GM18907 (cell line): ENCODE results near the gene FBXO10.
"Not testable (repeated sequence)": the region's sequence is repeated elsewhere in the genome, so short reads cannot be mapped to it uniquely, and the experiment has no call there.

Experiments used
- ATAC-seq: cut with Tn5 transposase; IDR thresholded peaks from one replicate; pipeline ENCODE4 v1.9.1; 2021; ENCODE audit warnings: mild to moderate bottlenecking, moderate library complexity; ENCODE audit not compliant: unreplicated experiment

FBXO10 gene

DNA sequence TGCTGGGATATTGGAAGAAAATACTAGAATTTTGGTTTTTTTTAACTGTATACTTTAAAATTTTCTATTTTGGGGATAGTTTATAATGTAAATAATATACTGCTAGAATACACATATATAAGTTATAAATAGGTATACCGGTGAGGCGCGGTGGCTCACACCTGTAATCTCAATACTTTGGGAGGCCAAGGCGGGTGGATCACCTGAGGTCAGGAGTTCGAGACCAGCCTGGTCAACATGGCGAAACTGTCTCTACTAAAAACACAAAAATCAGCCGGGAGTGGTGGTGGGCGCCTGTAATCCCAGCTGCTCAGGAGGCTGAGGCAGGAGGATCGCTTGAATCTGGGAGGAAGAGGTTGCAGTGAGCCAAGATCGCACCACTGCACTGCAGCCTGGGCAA, 61.8 kb downstream of the FBXO10 start:
- not testable (repeated sequence) for ATAC-seq

DNA sequence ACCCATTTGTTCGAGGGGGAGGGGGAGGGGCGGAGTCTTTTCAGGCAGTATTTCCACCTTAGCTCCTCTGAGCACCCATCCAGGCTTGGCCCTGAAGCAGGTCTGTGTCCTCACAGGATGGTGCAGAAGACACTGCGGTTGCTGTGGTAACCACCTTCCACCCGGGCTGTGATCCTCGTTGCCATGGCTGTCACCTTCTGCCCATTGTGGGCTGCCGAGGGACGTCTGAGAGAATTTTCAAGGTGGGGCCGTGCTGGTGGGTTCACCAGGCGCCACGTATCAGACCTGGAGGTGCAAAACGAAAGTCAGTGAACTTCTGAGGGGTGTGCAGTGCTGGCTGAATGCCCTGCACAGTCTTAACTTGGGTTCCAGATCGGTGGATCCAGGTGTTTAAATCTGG, 63.7 kb downstream of the FBXO10 start:
- no peak for ATAC-seq

DNA sequence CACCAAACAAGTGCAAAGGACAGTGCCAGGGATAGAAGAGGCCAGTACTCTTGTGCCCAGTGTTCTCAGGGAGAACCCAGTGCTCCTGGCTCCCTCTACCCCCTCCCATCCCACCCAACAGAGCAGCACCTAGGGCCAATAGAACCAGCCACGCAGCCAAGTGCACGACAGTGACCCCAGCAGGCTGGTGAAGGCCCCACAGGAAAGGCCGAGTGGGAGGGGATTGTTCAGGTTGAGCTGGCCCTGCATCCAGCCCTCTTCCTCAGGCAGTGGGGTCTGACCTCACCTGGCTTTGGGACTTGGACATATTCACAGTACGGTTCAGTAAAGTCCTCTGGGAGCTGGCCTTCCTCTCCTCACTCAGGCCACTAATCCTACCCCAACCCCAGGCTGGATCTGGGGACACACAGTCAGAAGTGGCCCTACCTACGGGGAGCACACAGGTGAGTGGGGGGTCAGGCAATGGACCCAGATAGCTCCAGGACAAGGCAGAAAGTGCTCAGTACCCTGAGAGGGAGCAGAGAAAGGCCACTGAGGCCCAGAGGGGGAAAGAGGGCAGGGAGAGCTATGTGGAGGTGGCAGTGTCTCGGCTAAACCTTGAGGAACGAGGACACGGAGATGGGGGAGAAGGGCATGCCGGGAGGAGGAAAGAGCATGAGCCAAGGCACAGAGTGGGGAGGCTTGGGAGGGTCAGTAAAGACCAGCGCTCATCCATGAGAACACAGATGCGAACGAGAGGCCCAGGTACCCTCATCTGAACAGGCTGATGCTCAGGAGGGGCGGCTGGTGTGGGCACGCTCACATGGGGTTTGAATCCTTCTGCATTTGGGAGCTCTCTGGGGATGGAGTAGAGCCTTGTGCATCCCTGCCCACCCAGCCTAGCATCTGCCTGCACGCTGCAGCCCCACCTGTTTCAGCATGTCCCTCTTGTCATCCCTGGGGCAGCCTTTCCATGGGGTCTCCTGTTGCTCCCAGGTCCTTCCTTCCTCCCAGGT, 64.9 kb downstream of the FBXO10 start:
- ATAC-seq = no peak

DNA sequence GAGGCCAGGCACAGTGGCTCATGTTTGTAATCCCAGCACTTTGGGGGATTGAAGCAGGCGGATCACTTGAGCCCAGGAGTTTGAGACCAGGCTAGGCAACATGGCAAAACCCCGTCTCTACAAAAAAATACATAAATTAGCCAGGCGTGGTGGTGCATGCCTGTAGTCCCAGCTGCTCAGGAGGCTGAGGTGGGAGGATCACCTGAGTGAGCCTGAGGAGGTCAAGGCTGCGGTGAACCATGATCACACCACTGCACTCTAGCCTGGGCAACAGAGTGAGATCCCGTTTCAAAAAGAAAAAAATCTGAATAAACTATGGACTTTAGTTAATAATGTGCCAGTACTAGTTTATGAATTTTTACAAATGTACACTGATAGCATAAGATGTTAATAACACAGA, 66.1 kb downstream of the FBXO10 start:
- not testable (repeated sequence) for ATAC-seq

DNA sequence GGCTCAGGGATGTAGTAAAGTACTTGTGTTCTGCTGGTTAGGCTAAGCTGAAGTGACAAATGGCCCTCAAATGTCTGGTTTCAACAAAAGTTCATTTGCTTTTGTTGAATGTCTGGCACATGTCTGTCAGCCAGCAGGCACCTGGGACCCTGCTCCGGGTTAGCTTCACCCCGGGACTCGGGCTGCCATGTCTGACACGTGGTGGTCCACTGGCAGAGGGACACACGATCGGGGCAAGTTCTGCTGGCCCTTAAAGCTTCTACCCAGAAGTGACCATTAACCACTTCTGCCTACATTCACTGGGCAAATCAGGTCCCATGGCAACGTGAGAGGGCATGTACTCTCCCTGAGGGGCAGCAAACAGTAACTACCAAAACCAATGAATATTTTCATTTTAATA, 66.6 kb downstream of the FBXO10 start:
- no peak for ATAC-seq

DNA sequence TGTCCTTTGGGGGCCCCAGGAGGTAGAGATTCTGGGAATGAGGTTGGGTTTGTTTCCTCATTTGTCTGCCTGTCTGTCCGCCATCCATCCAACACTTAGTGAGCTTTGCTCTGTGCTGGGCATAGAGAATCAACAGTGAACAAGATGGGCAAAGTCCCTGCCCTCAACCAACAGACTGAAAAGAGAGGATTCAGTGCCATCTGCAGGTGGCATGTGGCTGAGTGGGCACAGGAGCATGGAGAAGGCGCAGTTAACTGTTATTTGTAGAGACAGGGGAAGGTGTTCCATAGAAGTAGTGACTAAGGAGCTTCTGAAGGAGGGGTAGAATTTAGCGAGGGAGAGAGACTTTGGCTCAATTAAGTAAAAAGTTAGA, 67.4 kb downstream of the FBXO10 start:
- ATAC-seq = no peak

DNA sequence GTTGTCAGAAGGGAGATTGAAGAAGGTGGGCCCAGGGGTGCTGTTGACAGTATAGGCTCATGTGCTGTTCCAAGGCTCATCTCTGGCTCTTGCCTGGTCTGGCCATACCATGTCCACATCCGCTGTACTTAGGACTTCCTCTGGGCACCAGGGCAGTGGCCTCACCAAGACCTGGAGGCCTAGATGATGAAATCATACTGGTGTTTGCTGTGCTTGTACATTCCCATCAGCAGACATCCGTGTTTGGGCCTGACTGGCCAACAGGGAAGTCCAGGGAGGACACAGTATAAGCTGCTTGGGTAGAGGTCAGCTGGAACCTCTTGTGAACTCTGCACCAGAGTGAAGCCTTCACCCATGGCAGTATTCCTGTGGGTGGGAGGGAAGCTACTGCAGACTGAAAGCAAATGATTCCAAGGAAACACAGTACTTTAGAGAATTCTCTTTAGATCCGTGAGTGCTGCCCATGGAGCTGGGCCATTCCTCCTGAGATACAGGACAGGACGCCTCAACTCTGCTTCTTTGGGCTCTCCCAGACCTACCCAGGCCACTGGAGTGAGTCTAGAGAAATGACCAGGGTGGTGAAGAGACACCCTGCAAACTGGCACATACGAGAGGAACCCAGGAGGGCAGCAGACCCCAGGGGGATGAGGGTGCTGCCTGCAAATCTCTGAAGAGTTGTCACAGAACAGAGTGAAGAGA, 67.9 kb downstream of the FBXO10 start:
- no peak for ATAC-seq

DNA sequence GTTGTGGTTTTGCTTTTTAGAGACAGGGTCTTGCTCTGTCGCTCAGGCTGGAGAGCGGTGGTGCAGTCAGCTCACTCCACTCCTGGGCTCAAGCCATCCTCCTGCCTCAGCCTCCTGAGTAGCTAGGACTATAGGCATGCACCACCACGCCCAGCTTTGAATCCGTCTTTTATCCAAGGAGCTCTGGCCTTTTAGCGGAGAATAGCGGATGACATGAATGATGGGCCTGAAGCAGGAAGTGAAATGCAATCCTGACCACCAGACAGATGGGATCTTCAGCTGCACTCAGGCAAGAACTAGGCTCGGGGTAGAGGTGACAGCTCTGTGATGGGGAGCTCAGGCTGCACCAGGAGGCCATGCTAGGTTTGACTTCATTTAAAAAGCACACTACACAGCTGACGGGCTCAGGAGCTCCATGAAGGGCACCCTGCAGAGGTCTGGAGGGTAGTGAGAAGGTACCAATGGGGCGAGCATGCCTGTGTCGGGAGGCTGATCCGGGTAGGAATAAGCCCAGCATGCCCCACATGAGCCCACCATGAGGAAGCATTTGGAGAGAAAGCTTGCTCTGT, 68.5 kb downstream of the FBXO10 start:
- no peak for ATAC-seq

DNA sequence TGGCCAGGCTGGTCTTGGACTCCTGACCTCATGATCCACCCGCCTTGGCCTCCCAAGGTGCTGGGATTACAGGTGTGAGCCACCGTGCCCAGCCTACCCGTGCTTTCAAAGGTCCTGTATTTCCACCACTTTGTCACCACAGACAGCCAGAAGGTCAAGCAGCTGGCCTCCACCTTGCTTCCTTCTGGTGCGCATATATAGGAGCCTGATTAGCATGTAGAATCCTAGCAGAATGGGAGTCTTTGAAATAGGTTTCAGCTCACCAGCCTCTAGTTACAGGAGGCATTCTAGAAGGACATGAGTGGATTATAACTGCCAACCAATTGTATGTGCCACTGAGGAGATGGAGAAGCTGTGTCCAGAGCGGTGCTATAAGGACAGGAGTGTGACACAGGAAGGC, 71.6 kb downstream of the FBXO10 start:
- ATAC-seq = no peak

DNA sequence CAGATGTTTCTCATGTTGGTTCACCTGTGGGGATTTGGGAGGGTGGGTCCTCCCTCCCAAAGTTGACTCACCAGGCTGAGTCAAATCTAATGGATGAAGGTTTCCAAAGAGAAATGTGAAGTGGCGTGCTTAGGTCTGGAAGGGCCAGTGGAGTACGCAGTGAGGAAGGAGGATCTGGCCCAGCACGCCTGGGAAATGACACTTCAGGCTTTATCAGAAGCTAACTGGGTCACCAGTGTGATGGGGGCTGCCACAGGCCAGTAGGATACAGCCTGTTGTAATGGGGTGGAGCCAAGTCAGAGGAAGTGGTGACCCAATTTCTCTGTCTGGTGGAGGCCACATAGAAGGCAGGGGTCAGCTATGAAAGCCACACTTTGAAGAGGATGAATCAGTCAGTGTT, 72.4 kb downstream of the FBXO10 start:
- ATAC-seq = no peak

DNA sequence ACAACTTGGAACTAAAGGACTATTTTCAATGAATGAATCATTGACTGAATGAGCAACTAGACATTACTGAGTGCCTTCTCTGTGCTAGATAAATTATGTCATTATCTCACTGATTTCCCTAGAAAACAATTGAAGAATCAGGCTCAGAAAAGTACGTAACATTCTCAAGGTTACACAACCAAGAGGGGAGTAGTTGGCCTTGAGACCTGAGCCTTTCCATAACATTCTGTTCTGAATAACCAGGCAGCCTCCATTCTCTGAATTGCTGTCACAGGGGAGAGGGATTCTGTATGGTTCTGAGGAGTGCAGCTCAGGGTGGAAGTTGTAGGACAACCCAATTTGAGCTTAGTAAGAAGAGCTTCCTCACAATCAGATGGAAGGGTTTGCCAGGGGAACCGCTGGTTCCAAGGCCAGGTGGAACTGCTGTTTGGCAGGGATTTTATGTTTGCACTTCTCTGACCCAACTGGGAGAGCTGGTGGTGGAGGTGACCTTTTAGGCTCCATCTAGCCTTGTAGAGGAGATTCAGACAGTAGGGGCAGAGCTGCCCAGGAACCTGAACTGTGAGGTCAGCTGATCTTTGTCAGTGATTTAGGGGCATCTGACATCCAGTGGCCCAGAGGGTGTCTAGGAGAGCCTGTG, 74.1 kb downstream of the FBXO10 start:
- no peak for ATAC-seq

DNA sequence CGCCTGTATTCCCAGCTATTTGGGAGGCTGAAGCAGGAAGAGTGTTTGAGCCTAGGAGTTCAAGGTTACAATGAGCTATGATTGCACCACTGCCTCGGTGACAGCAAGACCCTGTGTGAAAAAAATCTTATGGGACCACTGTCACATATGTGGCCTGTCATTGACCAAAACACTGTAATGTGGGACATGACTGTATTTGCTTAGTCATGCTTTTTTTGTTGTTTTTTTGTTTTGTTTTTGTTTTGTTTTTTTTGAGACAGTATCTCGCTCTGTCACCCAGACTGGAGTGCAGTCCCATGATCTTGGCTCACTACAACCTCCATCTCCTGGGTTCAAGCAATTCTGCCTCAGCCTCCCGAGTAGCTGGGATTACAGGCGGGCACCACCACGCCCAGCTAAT, 76.9 kb downstream of the FBXO10 start:
- ATAC-seq = no peak

DNA sequence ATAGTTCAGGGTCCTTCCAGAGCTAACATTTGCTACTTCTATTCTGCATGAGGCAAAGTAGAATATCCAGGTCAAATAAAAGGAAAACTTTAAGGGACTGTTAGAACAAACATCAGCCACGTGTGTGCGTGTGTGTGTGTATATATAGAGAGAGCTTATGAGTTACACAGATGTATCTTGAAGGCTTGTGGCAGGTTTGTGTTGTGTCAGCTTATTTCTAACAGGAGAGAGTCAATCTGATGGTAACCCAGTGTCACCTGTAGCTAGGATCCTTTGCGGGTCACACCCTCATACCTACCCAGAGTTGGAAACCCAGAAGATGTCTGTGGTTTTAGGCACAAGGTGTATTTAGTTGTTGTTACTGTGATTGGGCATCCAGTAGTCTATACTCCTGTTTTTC, 77.7 kb downstream of the FBXO10 start:
- no peak for ATAC-seq

DNA sequence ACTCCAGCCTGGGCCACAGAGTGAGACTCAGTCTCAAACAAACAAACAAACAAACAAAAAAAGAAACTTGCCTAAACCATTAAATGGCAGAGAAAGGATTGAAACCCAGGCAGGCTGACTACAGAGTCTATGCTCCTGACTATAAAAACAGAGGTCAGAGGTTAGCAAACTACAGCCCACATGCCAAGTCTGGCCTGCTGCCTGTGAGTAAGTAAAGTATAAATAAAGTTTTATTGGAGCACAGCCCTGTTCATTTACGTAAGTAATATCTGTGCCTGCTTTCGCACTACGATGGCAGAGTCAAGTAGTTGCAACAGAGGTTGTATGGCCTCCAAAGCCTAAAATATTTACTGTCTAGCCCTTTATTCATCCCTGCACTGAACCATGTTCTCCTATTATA, 78.9 kb downstream of the FBXO10 start:
- no peak for ATAC-seq

DNA sequence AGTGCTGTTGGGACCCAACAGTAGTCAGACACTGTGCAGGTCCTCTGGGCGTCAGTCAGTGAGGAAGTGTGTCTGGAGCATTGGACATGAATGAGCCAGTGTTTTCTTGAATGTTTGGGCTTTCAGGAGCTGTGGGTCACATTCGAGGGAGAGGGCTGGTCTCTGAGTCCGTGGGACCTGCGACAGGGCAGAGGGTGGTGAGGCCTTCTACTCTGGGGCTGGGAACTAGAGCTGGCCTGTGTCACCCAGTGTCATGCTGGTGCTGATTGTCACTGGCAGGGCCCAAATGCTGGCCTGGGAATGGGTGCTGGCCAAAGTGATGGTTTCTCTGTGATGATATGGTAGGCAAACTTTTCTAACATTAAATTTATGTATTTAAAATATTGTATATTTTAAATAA, 80.2 kb downstream of the FBXO10 start:
- ATAC-seq = no peak

DNA sequence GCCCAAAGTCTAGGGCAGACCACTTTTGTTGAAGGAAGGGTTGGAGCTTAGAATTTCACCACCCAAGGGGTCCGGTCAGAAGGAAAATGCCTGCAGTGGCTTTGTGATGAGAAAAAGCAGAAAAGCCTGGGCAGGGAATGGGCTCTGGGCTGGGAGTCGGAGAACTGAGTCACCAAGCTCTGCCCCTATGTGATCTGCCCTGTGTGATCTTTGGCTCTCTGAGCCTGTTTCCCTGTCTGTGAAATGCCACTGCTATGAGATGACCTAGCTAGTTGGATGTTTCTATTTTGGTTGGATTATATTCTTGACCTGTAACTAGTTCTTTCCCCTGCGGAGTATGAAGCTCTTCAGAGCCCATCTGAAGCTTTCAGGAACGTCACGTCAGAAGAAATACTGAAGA, 80.6 kb downstream of the FBXO10 start:
- no peak for ATAC-seq

DNA sequence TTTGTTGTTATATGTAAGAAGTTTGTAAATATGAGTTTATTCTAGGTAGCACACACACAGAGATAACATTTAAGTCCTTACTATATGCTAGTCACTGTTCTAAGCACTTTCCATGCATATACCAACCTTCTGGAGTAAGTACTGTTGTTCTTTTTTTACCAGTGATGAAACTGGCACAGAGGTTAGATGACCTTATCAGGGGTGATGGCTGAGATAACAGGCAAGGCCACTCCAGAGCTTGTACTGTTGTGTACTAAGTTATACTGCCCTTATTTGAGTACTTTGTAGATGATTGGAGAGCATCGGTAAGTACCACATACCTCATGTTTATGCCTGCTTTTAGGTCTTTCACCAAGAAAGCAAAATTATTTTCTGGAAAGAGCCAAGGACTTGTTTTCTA, 84.2 kb downstream of the FBXO10 start:
- no peak for ATAC-seq

DNA sequence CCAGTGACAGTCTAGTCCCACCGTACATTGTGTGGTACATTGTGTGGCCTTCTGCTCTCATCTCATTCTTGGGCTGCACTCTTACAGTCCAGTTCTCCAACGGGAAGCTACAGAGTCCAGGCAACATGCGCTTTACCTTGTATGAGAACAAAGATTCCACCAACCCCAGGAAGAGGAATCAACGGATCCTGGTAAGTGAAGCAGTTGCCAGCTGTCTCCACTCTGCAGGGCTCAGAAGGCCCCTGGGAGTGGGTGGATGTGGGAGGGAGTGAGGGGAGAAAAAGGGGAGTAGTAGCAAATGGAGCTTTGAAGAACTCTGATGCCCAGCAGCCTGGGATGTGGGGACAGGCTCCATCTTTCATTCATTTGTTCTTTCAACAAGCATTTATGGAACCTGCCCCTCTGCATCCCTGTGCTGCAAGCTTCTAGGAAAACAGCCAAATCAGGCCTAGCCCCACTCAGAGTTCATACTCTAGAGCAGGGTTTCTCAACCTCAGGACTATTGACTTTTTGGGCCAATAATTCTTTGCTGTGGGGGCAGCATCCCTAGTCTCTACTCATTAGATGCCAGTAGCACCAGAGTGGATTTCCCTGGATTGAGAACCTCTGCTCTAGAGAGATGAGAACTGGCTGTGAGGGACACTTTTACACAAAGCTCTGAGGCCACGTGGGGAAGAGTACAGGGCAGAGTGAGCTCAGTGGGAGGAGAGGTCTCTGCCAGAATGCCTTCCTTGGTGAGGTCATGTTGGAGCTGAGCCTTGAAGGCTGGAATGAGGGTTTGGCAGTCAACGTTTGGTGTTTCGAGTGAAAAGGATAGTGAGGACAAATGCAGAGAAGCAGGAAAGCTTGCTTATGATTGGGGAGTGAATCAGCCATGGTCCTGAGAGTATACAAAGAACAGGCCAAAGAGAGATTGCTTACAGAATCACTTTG, 89.3 kb downstream of the FBXO10 start:
- no peak for ATAC-seq

DNA sequence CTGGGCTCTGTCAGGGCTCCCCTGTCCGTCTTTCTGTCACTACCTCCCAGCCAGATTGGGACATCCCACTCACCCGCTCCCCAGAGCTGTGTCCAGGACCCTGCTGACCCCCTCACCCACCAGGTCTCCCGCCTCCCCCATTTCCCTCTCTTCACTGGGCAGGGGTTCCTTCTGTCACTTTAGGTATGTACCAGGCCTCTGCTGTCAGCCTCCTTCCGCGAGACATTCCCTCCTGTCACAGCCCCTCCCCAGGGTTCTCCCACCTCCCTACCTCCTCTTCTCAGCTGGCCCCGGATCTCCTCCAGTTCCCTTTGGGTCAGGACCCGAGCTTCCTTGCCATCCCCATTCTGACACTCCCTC, 89.9 kb downstream of the FBXO10 start:
- ATAC-seq = no peak
